ENCODE data around the gene NAGPA. TPM values are rescaled to one million over a fixed set of nuclear protein-coding genes. Genes with fewer than 3 reads are reported as not detected.

Gene NAGPA
- total and polyA plus RNA-seq, 7 experiments from 2014 or later = 17.8 to 42.9 (median 34.1) TPM

- ChIA-PET POLR2A (no interaction called here), CTCF (no interaction called here)
- H3K9me3 Mint-ChIP-seq = peaks cover 0 to 16% (median 7%) of the 10 kb centered on the region in 11 donors
- H3K4me3 ChIP-seq (ENCODE audit: low read length) = no peak overlapping the region
- H3K27me3 ChIP-seq (ENCODE audit: control insufficient read depth in 2 of 2, insufficient read depth in 2 of 2, low read length in 2 of 2) = no peaks in the 10 kb centered on the region
- H3K4me1 ChIP-seq (ENCODE audit: control insufficient read depth in 2 of 2, insufficient read depth in 2 of 2, low read length in 2 of 2) = no peaks in the 10 kb centered on the region
- peaks cover 0 to 5% (median 4%) of the 10 kb centered on the region in 5 donors for H3K36me3 Mint-ChIP-seq
- no peak overlapping the region for H3K4me3 Mint-ChIP-seq
- H3K27ac ChIP-seq (ENCODE audit: low read depth, low read length) = no peak overlapping the region
- peaks cover 0 to 22% (median 17%) of the 10 kb centered on the region in 5 donors for H3K27me3 Mint-ChIP-seq
- no peaks in the 10 kb centered on the region for H3K36me3 ChIP-seq (ENCODE audit: control insufficient read depth in 2 of 3, insufficient read depth in 3 of 3, low read length in 3 of 3)
- no peak for ATAC-seq
- H3K4me1 Mint-ChIP-seq = peaks cover 0 to 4% (median 0%) of the 10 kb centered on the region in 7 donors
- intact Hi-C loops (cut with micrococcal nuclease) = no loop called here
- H3K27ac Mint-ChIP-seq = no peak overlapping the region
- no peaks in the 10 kb centered on the region for H3K9me3 ChIP-seq (ENCODE audit: control insufficient read depth in 2 of 3, low read length in 3 of 3)
- no peak for DNase-seq
Measured at GRCh38 chr16:4976611-4977145, 57.1 kb downstream of the NAGPA start.

- Mint-ChIP-seq H3K4me3 (no peak overlapping the region), H3K4me1 (peaks cover 0 to 4% (median 0%) of the 10 kb centered on the region in 7 donors), H3K9me3 (peaks cover 0 to 18% (median 7%) of the 10 kb centered on the region in 11 donors), H3K27me3 (peaks cover 0 to 22% (median 20%) of the 10 kb centered on the region in 5 donors), H3K36me3 (peaks cover 0 to 5% (median 4%) of the 10 kb centered on the region in 5 donors), H3K27ac (no peak overlapping the region)
- no peak for DNase-seq
- Histone ChIP-seq H3K9me3 (ENCODE audit: control insufficient read depth in 2 of 3, low read length in 3 of 3) (no peaks in the 10 kb centered on the region), H3K36me3 (ENCODE audit: control insufficient read depth in 2 of 3, insufficient read depth in 3 of 3, low read length in 3 of 3) (no peaks in the 10 kb centered on the region), H3K4me1 (ENCODE audit: control insufficient read depth in 2 of 2, insufficient read depth in 2 of 2, low read length in 2 of 2) (no peaks in the 10 kb centered on the region), H3K4me3 (ENCODE audit: low read length) (no peak overlapping the region), H3K27ac (ENCODE audit: low read depth, low read length) (no peak overlapping the region), H3K27me3 (ENCODE audit: control insufficient read depth in 2 of 2, insufficient read depth in 2 of 2, low read length in 2 of 2) (no peaks in the 10 kb centered on the region)
- ATAC-seq = peak; percentile 41
- intact Hi-C loops (cut with micrococcal nuclease) = no loop called here
- ChIA-PET POLR2A (no interaction called here), CTCF (no interaction called here)
Measured at GRCh38 chr16:4976079-4976478, 57.7 kb downstream of the NAGPA start.

Other genes with a start within 250 kb of the NAGPA start
- gene SEPTIN12, start 245.6 kb downstream of the NAGPA start, total RNA-seq = not detected
- gene SEPTIN12, start 245.6 kb downstream of the NAGPA start, polyA plus RNA-seq = not detected
- gene SMIM22, start 238.6 kb downstream of the NAGPA start, total RNA-seq = not detected
- gene SMIM22, start 238.6 kb downstream of the NAGPA start, polyA plus RNA-seq = not detected
- 10 to 100 TPM in 3 of 5 experiments, 1 to 10 TPM in 2; 7.4 to 29.0 (median 10.1) TPM for gene ROGDI, start 231.3 kb downstream of the NAGPA start, total RNA-seq
- gene ROGDI, start 231.3 kb downstream of the NAGPA start, polyA plus RNA-seq = 1 to 10 TPM; 7.9 to 8.3 TPM
- gene GLYR1, start 186.6 kb downstream of the NAGPA start, total RNA-seq = 100 to 1,000 TPM in 4 of 5 experiments, 10 to 100 TPM in 1; 98.7 to 122 (median 108) TPM
- gene GLYR1, start 186.6 kb downstream of the NAGPA start, polyA plus RNA-seq = 10 to 100 TPM; 32.0 to 44.9 TPM
- 10 to 100 TPM; 39.5 to 58.7 (median 42.4) TPM for gene UBN1, start 186.5 kb downstream of the NAGPA start, total RNA-seq
- 10 to 100 TPM; 11.0 to 18.4 TPM for gene UBN1, start 186.5 kb downstream of the NAGPA start, polyA plus RNA-seq
- gene PPL, start 96.8 kb downstream of the NAGPA start, total RNA-seq = not detected
- gene PPL, start 96.8 kb downstream of the NAGPA start, polyA plus RNA-seq = under 1 TPM; 0.15 to 0.47 TPM
- 1 to 10 TPM in 1 of 5 experiments, under 1 TPM in 1, not detected in 3; 0.21 to 1.0 TPM for gene SEC14L5, start 75.6 kb downstream of the NAGPA start, total RNA-seq
- not detected for gene SEC14L5, start 75.6 kb downstream of the NAGPA start, polyA plus RNA-seq
- gene C16orf89, start 32.0 kb upstream of the NAGPA start, total RNA-seq = not detected
- gene C16orf89, start 32.0 kb upstream of the NAGPA start, polyA plus RNA-seq = not detected
- 10 to 100 TPM; 12.9 to 29.1 (median 22.1) TPM for gene ALG1, start 37.9 kb upstream of the NAGPA start, total RNA-seq
- gene ALG1, start 37.9 kb upstream of the NAGPA start, polyA plus RNA-seq = 10 to 100 TPM; 18.8 to 27.1 TPM
- gene EEF2KMT, start 63.9 kb upstream of the NAGPA start, total RNA-seq = 10 to 100 TPM in 3 of 5 experiments, 1 to 10 TPM in 2; 5.5 to 14.1 (median 11.3) TPM
- gene EEF2KMT, start 63.9 kb upstream of the NAGPA start, polyA plus RNA-seq = 10 to 100 TPM; 10.7 to 18.5 TPM

Data from naive thymus-derived CD4-positive, alpha-beta T cell (primary cell).